Activated naive CD4-positive, alpha-beta T cell treated with Interleukin-2 at 50 U/mL for 16 hours (primary cell): ENCODE results near the gene PRKD1.
"Not testable (repeated sequence)": the region's sequence is repeated elsewhere in the genome, so short reads cannot be mapped to it uniquely, and the experiment has no call there.

ENCODE experiments used
- DNase-seq: peaks from one replicate; pipeline ENCODE4 v3.0.0-alpha.2; 2020

PRKD1 gene

GRCh38 chr14:29900609-29901350 lies 26.9 kb downstream of the PRKD1 start:
- DNase-seq = no peak

GRCh38 chr14:29898470-29898869 lies 29.2 kb downstream of the PRKD1 start:
- no peak for DNase-seq

- DNase-seq = no peak
Observed at GRCh38 chr14:29897181-29897580, 30.5 kb downstream of the PRKD1 start.

GRCh38 chr14:29896354-29896821 lies 31.3 kb downstream of the PRKD1 start:
- no peak for DNase-seq

- no peak for DNase-seq
Observed at GRCh38 chr14:29895591-29896083, 32.0 kb downstream of the PRKD1 start.

- no peak for DNase-seq
Observed at GRCh38 chr14:29893989-29894388, 33.7 kb downstream of the PRKD1 start.

- DNase-seq = no peak
Observed at GRCh38 chr14:29892327-29892726, 35.3 kb downstream of the PRKD1 start.

GRCh38 chr14:29885988-29886387 lies 41.7 kb downstream of the PRKD1 start:
- DNase-seq = no peak

GRCh38 chr14:29868000-29868399 lies 59.6 kb downstream of the PRKD1 start:
- DNase-seq = no peak

GRCh38 chr14:29865299-29865698 lies 62.3 kb downstream of the PRKD1 start:
- DNase-seq = no peak

GRCh38 chr14:29861996-29862395 lies 65.7 kb downstream of the PRKD1 start:
- no peak for DNase-seq

- no peak for DNase-seq
Observed at GRCh38 chr14:29858299-29858698, 69.3 kb downstream of the PRKD1 start.

- no peak for DNase-seq
Observed at GRCh38 chr14:29857551-29857950, 70.1 kb downstream of the PRKD1 start.

- DNase-seq = no peak
Observed at GRCh38 chr14:29856516-29856915, 71.1 kb downstream of the PRKD1 start.

- not testable (repeated sequence) for DNase-seq
Observed at GRCh38 chr14:29853691-29854090, 74.0 kb downstream of the PRKD1 start.

- no peak for DNase-seq
Observed at GRCh38 chr14:29853272-29853671, 74.4 kb downstream of the PRKD1 start.

GRCh38 chr14:29851397-29851796 lies 76.2 kb downstream of the PRKD1 start:
- no peak for DNase-seq

- DNase-seq = no peak
Observed at GRCh38 chr14:29847056-29847380, 80.6 kb downstream of the PRKD1 start.

- DNase-seq = no peak
Observed at GRCh38 chr14:29846339-29847055, 81.2 kb downstream of the PRKD1 start.

- no peak for DNase-seq
Observed at GRCh38 chr14:29843981-29844380, 83.7 kb downstream of the PRKD1 start.

GRCh38 chr14:29842228-29842627 lies 85.4 kb downstream of the PRKD1 start:
- DNase-seq = no peak

- DNase-seq = not testable (repeated sequence)
Observed at GRCh38 chr14:29840369-29840892, 87.2 kb downstream of the PRKD1 start.

- not testable (repeated sequence) for DNase-seq
Observed at GRCh38 chr14:29839691-29840090, 88.0 kb downstream of the PRKD1 start.

GRCh38 chr14:29838752-29839151 lies 88.9 kb downstream of the PRKD1 start:
- DNase-seq = no peak
